Mononuclear cell (primary cell): ENCODE results near the gene KLHL1. TPM values are rescaled to one million over a fixed set of nuclear protein-coding genes. Genes with fewer than 3 reads are reported as not detected.
"Not testable (repeated sequence)": the region's sequence is repeated elsewhere in the genome, so short reads cannot be mapped to it uniquely, and the experiment has no call there.

Source experiments
- H3K27me3 ChIP-seq: 2 replicates; pipeline ENCODE4 v1.6.0; 2011; ENCODE audit warnings: low read length, control low read depth; ENCODE audit not compliant: insufficient read depth
- H3K4me1 ChIP-seq: 2 replicates; pipeline ENCODE4 v1.5.1; 2011; ENCODE audit warnings: mild to moderate bottlenecking, low read length, control low read depth; ENCODE audit not compliant: insufficient read depth
- H3K4me3 ChIP-seq: 2 replicates; pipeline ENCODE4 v1.5.1; 2011; ENCODE audit warnings: mild to moderate bottlenecking, low read length, moderate library complexity
- H3K9me3 ChIP-seq: 2 replicates; pipeline ENCODE4 v1.5.1; 2011; ENCODE audit warnings: low read depth, mild to moderate bottlenecking, control low read depth, low read length
- total RNA-seq: library from RNA; depleted of rRNA; stranded (reverse); fragments of >200 nt; gene quantifications from one replicate; pipeline ENCODE4 v1.2.3, GENCODE V29; 2012

Gene KLHL1, protein sequence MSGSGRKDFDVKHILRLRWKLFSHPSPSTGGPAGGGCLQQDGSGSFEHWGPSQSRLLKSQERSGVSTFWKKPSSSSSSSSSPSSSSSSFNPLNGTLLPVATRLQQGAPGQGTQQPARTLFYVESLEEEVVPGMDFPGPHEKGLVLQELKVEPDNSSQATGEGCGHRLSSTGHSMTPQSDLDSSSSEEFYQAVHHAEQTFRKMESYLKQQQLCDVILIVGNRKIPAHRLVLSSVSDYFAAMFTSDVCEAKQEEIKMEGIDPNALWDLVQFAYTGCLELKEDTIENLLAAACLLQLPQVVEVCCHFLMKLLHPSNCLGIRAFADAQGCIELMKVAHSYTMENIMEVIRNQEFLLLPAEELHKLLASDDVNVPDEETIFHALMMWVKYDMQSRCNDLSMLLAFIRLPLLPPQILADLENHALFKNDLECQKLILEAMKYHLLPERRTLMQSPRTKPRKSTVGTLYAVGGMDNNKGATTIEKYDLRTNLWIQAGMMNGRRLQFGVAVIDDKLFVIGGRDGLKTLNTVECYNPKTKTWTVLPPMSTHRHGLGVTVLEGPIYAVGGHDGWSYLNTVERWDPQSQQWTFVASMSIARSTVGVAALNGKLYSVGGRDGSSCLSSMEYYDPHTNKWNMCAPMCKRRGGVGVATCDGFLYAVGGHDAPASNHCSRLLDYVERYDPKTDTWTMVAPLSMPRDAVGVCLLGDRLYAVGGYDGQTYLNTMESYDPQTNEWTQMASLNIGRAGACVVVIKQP
- total RNA-seq = not detected

DNA sequence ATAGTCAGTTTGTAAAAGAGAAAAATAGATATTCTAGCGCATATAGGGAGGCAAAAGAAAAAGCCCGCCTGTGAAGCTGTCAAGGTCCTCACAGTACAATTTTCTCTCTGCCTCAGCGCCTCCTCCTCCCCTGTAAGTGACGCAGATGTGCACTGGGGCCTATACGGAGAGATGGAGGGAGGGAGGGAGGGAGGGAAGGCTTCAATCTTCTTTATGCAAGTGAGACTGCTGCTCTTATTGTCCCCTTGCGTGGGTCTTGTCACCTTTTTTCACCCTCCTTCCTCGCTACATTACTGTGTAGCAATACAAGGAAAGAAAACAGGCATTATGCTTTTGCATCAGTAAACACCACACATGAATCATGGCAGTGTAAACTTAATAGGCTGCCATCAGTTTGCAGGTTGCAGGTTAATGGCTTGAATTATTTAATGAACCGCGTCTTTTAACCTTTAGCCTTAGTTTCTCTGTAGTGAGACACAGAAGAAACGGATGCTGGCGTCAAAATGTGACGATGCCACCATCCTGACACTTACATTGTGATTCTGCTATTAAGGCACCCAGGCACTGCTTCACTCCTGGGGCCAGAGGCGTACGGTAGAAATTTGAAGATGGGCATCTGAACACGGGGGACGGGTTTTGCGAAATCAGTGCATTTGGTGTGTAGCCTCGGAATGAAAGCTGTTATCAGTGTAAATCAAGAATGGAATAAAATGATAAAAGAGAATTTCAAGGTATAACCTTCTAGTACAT is at the start of gene KLHL1:
TSS of gene KLHL1 (minus strand) at position 97 of the 750 bp plus-strand sequence. CDS start 753 bp downstream, outside the sequence.
- no peak within 1 kb of the TSS for H3K4me3 ChIP-seq
- H3K9me3 ChIP-seq = no peaks in the 10 kb centered on the region

DNA sequence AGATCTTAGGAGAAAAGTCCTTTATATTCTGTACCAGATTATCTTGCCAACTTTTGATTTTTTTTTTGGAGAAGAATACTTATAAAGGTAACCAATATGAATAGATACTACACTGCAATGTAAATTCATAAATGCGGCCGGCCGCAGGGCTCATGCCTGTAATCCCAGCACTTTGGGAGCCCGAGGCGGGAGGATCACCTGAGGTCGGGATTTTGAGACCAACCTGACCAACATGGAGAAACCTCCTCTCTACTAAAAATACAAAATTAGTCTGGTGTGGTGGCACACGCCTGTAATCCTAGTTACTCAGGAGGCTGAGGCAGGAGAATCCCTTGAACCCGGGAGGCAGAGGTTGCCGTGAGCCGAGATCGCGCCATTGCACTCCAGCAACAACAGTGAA is 34.4 kb upstream of the KLHL1 start:
- H3K9me3 ChIP-seq, H3K27me3 ChIP-seq, H3K4me1 ChIP-seq, H3K4me3 ChIP-seq: not testable (repeated sequence)

More for the DNA sequence above, at the start of gene KLHL1:
- Histone ChIP-seq H3K27me3 (no peaks in the 10 kb centered on the region), H3K4me1 (no peaks in the 10 kb centered on the region)

DNA sequence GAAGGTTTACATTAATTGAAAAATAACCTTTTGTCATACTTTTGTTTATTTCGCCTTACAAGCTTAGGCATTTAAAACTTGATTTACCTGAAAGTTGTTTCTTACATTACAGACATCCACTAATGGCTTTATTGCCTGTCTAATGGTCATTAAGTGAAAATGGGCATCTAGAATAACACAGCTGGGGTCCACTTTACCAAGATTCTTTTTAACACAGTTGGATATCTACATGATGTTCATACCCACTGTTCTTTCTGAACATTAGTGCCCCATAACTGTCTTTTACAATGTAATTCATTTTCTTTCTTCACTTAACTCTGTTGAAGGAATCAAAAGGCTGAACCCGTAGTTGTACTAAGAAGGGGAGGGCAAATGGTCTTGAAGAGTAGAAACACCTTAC is 19.8 kb upstream of the KLHL1 start:
- no peaks in the 10 kb centered on the region for H3K9me3 ChIP-seq
- no peaks in the 10 kb centered on the region for H3K27me3 ChIP-seq

DNA sequence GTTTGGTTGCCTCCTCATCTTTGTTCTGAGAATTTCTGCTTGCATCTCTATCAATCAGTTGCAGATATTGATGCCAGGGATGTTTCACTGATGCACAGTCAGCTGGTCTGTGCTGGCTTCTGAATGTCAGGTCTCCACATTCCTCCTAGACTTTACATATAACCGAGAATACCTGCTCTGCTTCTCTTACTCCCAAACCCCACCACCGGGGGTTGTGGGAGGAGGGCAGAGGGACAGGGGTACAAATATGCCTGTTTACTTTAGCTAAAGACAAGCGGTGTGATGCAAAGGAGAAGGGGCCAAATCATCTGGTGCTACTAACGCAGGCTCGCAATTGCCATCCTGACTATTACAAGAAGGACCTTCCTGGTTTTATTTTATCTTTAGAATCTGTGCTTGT is 17.4 kb upstream of the KLHL1 start:
- Histone ChIP-seq H3K9me3 (no peaks in the 10 kb centered on the region), H3K4me3 (no peak overlapping the region), H3K27me3 (no peaks in the 10 kb centered on the region), H3K4me1 (no peaks in the 10 kb centered on the region)

More for the DNA sequence above, 19.8 kb upstream of the KLHL1 start:
- Histone ChIP-seq H3K4me3 (no peak overlapping the region), H3K4me1 (no peaks in the 10 kb centered on the region)

DNA sequence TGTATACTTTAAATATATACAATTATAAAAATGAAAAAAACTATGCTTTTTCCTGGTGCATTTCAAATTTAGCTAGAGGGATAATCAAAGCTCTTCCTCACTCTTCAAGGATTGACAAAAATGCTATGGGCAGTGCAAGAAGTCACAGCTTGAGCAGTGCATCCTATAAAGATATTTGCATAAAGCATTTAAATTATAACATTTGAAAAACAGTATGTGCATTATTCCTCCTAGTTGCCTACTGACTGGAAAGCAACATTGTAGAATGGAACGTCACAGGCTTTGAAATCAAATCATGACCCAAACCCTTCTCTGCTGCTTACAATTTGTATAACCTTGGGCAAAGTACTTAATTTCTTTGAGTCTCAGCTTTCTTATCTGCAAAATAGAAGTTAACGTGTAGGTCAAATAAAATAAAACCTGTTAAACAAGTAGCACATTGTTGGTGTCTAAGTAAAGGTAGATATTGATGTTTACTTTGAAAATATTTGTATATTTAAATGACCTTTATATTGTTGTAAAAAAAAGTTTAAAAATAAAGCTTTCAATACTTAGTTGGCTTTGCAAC is 9.2 kb upstream of the KLHL1 start:
- H3K27me3 ChIP-seq = no peaks in the 10 kb centered on the region
- H3K4me3 ChIP-seq = no peak overlapping the region
- H3K9me3 ChIP-seq = no peaks in the 10 kb centered on the region
- H3K4me1 ChIP-seq = no peaks in the 10 kb centered on the region

DNA sequence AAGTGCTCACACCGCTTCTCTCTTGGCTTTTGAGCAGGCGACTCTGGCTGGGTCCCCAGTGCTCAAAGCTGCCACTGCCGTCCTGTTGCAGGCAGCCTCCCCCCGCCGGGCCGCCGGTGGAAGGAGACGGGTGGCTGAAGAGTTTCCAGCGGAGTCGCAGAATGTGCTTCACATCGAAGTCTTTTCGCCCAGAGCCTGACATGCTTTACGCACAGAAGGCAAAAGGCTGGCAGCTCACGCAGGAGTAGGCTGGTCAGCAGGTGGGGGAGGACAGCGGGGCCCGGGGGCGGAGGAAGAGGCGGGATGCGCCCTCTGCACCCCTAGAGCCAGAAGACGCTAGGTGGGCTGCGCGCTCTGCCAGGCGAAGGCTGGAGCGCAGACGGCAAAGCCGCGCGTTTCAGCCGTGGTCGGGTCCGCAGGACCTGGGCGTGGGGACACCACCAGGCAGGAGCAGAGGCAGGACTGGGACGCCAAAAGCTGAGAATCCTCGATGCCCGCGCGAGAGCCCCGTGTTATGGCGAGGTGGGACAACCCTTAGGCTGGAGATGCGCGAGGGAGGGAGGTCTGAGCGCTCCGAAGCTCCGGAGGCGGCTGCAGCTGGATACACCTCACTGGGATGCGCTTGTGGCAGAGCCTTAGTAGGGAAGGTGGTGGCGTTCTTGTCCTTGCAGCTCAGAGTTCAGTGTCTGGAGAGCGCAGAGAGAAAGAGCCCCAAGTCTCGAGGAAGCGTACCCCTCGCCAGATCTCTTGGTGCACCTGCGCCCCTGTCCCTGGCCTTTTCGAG is 562 bp downstream of the KLHL1 start, which contains the start of gene ATXN8OS:
TSS of gene ATXN8OS (plus strand) at position 329 of the 784 bp plus-strand sequence.
- Histone ChIP-seq H3K9me3 (no peaks in the 10 kb centered on the region), H3K4me1 (no peaks in the 10 kb centered on the region), H3K4me3 (no peak within 1 kb of the TSS), H3K27me3 (no peaks in the 10 kb centered on the region)

DNA sequence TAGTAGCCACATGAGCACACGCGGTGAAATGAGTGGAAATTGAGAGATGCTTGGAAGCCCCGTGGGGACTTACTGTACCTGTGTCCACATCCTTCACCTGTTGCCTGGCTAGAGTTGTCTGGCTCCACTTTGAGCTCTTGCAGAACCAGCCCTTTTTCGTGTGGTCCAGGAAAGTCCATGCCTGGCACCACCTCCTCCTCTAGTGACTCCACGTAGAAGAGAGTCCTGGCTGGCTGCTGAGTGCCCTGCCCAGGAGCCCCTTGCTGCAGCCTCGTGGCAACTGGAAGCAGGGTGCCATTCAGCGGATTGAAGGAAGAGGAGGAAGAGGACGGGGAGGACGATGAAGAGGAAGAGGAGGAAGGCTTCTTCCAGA is 1.1 kb downstream of the KLHL1 start:
- Histone ChIP-seq H3K4me3 (no peak overlapping the region), H3K27me3 (no peaks in the 10 kb centered on the region), H3K4me1 (no peaks in the 10 kb centered on the region), H3K9me3 (no peaks in the 10 kb centered on the region)

DNA sequence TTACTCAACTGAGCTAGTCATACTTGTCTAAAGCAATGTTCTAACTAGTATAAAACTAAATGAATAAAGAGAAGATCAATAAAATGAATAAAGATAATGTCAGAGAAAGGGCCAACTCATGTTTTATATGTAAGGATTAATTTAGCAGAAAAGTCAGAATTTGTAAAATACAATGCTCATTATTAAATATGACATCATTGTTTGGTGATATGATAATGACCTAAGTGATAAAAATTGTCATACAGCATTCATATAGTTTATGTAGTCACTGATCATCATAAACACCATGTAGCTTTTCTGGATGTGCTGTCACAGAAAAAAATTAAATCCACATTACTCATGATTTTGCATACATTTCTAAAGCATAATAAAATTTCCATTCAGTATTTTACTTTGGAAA is 3.8 kb downstream of the KLHL1 start:
- Histone ChIP-seq H3K4me3 (no peak overlapping the region), H3K9me3 (no peaks in the 10 kb centered on the region), H3K27me3 (no peaks in the 10 kb centered on the region), H3K4me1 (no peaks in the 10 kb centered on the region)

DNA sequence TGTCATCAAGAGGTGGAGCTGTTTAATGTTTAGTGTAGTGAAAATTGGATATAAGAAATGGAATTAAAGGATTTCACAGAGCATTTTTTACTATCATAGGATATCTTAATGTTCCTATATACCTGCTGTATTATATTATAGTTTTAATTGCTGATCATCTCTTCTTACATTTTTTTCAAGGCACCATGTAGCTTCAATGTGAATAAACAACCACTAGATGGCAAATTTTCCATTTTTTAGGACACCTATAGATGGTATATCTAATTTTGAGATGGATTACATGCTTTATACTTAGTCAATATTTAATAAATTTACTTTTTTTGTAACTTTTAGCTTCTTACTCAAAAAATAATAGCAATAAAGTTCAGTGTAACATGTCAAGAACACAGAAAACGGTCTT is 9.6 kb downstream of the KLHL1 start:
- no peaks in the 10 kb centered on the region for H3K27me3 ChIP-seq
- H3K4me1 ChIP-seq = no peaks in the 10 kb centered on the region
- no peaks in the 10 kb centered on the region for H3K9me3 ChIP-seq
- no peak overlapping the region for H3K4me3 ChIP-seq

DNA sequence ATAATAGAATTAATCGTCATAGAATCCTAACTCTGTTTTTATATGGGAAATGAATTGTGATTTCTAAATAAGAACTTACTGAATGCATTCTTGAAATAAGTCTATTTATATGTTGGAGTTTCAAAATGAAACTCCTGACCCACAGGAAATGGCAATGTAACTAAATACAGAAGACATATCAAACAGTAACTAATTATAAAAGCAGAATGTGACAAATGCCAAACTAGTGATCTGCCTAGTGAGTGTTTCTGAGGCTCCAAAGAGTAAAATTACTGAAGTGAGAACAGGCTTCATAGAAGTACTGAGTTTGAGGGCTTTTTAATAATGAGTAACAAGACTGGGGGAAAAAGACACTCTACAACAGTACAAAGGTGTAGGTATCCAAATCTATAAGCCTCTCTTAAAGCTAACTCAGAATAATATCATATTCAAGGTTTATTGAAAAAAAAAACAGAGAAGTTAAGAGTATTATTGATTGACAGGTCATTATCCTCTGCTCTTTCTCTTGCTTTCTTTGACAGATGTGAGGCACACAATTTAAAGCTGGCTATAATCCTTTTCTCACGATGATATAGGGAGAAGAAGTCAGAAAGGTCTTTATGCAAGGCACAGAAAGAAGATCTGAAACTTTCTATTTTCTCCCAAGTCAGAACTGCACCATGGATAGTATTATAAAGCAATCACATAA is 18.1 kb downstream of the KLHL1 start:
- Histone ChIP-seq H3K4me3 (no peak overlapping the region), H3K4me1 (no peaks in the 10 kb centered on the region), H3K27me3 (no peaks in the 10 kb centered on the region), H3K9me3 (no peaks in the 10 kb centered on the region)

DNA sequence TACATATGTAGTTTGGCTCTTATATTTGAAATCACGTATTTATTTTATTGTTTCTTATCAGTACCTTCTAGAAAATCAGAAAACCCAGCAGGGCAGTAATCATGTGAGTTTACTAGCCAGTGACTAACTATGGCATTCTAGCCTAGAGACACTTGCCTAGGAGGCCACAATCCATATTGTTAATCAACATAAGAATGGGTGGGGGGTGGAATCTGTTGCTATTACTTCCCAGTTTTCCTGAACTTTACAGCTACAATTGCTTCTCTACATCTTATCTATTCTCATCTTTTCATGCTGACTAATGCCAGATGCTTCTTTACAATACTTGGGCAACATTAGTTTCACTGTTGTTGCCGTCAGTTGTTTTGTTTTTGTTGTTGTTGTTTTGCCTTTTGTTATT is 19.3 kb downstream of the KLHL1 start:
- no peaks in the 10 kb centered on the region for H3K27me3 ChIP-seq
- H3K4me1 ChIP-seq = no peaks in the 10 kb centered on the region
- H3K4me3 ChIP-seq = no peak overlapping the region
- H3K9me3 ChIP-seq = no peaks in the 10 kb centered on the region

DNA sequence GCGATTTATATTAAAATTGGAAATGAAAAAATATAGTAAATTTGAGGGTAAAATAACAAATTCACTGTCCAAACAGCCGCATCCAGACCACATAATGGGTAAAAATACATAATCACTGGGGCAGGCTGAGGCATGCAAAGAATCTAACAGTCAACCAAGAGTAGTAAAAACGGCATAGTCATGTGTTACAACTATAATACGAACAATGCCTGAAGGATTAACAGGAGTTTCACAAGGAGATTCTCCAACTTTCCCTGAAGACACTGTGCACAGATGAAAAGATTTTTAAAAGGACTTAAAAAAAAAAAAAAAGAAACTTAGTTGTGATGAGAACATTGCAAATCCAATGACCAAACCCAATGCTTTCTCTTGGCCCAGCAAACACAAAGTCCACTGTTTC is 21.0 kb downstream of the KLHL1 start:
- H3K4me1 ChIP-seq = no peaks in the 10 kb centered on the region
- no peak overlapping the region for H3K4me3 ChIP-seq
- H3K9me3 ChIP-seq = no peaks in the 10 kb centered on the region
- no peaks in the 10 kb centered on the region for H3K27me3 ChIP-seq

DNA sequence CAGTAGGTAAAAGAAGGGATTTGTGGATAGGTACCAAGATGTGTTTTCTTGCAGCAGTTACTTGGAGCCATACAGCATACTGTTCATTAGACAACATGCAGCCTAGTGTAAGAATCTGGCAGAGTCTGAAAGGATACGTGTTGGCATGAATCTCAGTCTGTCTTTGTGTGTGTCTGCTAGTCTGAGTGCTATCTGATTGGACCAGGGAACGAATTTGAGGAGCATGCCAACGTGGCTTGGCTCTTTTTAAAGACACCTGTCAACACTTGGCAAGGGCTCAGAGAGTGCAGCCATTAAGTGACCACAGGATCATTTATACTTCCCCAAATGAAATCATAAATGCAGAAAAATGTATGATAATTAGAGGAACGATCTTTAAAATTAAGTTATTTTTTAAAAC is 28.2 kb downstream of the KLHL1 start:
- Histone ChIP-seq H3K4me3 (no peak overlapping the region), H3K27me3 (no peaks in the 10 kb centered on the region), H3K9me3 (peaks cover 4% of the 10 kb centered on the region), H3K4me1 (no peaks in the 10 kb centered on the region)

DNA sequence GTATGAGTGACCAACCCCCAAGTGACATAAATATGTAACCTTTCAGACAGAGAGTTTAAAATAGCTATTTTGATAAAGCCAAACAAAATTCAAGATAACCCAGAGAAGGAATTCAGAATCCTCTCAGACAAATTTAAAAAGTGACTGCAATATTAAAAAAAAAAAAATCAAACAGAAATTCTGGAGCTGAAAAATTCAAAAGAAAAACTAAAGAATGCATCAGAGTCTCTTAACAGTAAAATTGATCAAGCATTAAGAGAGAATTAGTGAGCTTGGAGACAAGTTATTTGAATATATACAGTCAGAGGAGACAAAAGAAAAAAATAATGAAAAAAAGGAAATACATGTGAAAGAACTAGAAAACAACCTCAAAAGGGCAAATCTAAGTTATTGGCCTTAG is 53.7 kb downstream of the KLHL1 start:
- Histone ChIP-seq H3K27me3 (no peaks in the 10 kb centered on the region), H3K9me3 (peaks cover 31% of the 10 kb centered on the region), H3K4me1 (no peaks in the 10 kb centered on the region), H3K4me3 (no peak overlapping the region)
